ENCODE measurements around the gene IRAK2.
"Not testable (repeated sequence)": the region's sequence is repeated elsewhere in the genome, so short reads cannot be mapped to it uniquely, and the experiment has no call there.

Gene IRAK2

DNA sequence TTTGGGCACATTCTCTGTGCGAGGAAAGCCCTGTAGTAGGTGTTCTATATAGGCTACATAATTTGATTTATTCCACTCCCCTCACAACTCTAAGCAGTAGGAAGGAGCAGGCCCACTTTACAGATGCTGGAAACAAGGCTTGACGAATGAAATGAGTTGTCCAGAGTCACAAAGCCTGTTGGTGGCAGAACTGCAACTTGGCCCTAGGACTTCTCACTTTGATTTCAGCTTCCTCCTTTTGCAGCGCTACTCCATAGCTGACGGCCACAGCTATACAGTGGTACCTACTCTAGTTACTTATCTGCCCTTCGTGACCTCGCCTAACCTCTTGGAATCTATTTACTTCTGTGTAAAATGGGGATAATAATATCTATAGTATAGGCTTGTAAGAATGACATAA, 2.5 kb upstream of the IRAK2 start:
- H3K36me3 ChIP-seq (replicated peaks): no peaks in the 10 kb centered on the region
- H3K27me3 ChIP-seq (replicated peaks): no peaks in the 10 kb centered on the region
- DNase-seq: no peak
- in situ Hi-C loops (cut with HindIII; ENCODE audit: low pct_ligation_motif_present, low sequenced_read_pairs): no loop called here
- no peak overlapping the region for H3K4me3 ChIP-seq (ENCODE audit: low read depth, low read length)
- TF ChIP-seq, protein P1, sequence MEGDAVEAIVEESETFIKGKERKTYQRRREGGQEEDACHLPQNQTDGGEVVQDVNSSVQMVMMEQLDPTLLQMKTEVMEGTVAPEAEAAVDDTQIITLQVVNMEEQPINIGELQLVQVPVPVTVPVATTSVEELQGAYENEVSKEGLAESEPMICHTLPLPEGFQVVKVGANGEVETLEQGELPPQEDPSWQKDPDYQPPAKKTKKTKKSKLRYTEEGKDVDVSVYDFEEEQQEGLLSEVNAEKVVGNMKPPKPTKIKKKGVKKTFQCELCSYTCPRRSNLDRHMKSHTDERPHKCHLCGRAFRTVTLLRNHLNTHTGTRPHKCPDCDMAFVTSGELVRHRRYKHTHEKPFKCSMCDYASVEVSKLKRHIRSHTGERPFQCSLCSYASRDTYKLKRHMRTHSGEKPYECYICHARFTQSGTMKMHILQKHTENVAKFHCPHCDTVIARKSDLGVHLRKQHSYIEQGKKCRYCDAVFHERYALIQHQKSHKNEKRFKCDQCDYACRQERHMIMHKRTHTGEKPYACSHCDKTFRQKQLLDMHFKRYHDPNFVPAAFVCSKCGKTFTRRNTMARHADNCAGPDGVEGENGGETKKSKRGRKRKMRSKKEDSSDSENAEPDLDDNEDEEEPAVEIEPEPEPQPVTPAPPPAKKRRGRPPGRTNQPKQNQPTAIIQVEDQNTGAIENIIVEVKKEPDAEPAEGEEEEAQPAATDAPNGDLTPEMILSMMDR (IDR thresholded peaks at IDR 0.05; ENCODE audit: low read depth, low read length, missing control alignments): no peak
- H3K27ac ChIP-seq: no peak overlapping the region

DNA sequence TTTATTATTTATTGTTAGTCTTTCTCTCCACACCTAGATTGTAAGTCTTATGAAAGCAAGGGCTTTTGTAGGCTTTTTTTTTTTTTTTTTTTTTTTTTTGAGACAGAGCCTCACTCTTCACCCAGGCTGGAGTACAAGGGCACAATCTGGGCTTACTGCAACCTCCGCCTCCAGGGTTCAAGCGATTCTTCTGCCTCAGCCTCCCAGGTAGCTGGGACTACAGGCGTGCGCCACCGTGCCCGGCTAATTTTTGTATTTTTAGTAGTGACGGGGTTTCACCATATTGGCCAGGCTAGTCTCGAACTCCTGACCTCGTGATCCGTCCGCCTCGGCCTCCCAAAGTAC, 546 bp upstream of the IRAK2 start:
- H3K36me3 ChIP-seq (replicated peaks); H3K27ac ChIP-seq; DNase-seq; H3K27me3 ChIP-seq (replicated peaks); in situ Hi-C loops (cut with HindIII; ENCODE audit: low pct_ligation_motif_present, low sequenced_read_pairs): not testable (repeated sequence)
- H3K4me3 ChIP-seq (ENCODE audit: low read depth, low read length): peak overlapping the region; percentile 85

DNA sequence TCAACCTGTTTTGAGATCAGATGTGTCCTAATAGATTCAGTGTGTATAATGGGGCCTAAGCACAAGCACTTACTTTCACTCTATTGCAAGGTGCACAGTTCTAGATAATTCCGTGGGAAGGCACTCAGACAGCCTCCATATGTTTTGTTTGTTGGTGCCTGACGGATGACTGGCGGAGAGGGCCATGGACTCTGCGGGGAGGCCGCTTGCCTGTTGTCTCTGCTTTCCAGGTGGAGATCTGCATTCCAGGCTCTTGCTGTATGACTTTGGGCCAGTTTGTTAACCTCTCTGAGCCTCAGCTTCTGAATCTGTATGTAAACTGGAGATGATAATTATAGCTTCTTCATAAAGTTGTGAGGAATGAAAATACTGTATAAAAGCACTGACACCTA, 1.5 kb downstream of the IRAK2 start:
- Histone ChIP-seq H3K27me3 (replicated peaks) (no peaks in the 10 kb centered on the region), H3K4me3 (ENCODE audit: low read depth, low read length) (no peak overlapping the region), H3K36me3 (replicated peaks) (no peaks in the 10 kb centered on the region), H3K27ac (no peak overlapping the region)
- TF ChIP-seq, protein P1 (IDR thresholded peaks at IDR 0.05; ENCODE audit: low read depth, low read length, missing control alignments): no peak
- no peak for DNase-seq
- in situ Hi-C loops (cut with HindIII; ENCODE audit: low pct_ligation_motif_present, low sequenced_read_pairs): no loop called here

DNA sequence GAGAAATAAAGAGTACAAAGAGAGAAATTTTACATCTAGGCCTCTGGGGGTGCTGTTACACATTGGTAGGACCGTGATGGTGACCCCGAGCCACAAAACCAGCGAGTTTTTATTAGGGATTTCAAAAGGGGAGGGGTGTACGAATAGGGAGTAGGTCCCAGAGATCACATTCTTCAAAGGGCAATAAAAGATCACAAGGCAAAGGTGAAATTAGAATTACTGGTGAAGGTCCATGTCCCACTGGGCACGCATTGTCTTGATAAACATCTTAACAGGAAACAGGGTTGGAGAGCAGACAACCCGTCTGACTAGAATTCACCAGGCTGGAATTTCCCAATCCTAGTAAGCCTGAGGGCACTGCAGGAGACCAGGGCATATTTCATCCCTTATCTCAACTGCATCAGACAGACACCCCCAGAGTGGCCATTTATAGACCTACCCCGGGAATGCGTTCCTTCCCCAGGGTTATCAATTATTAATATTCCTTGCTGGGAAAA, 4.3 kb downstream of the IRAK2 start:
- TF ChIP-seq, protein P1 (IDR thresholded peaks at IDR 0.05; ENCODE audit: low read depth, low read length, missing control alignments): peak; percentile 30
- in situ Hi-C loops (cut with HindIII; ENCODE audit: low pct_ligation_motif_present, low sequenced_read_pairs): no loop called here
- H3K4me3 ChIP-seq (ENCODE audit: low read depth, low read length): no peak overlapping the region
- no peak for DNase-seq
- H3K27ac ChIP-seq: no peak overlapping the region
- no peaks in the 10 kb centered on the region for H3K27me3 ChIP-seq (replicated peaks)
- H3K36me3 ChIP-seq (replicated peaks): no peaks in the 10 kb centered on the region

DNA sequence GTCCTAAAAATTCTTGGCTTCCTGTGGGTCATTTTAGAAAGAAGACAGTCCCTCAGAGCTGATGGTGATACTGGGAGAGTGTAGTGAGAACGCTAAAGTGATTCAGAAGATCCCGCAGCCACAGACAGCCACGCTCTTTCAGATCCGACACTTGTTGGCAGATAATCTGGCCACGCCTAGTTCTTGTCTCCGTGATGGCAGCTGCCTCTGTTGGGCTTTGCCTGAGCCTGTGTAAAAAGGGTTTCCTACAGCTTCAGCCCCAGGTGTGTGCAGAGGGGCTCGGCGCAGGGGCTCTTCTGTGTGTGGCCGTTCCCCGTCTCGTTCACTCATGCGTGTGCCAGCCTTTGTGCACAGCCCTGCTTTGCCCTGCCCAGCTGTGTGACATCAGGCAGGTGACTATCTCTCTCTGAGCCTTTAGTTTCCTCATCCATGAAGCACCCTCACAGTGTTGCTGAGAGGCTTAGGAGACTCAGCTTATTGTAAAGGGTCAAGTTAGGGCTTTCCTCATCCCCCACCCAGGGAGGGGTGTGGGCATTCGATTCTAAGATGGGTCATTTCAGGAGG, 6.3 kb downstream of the IRAK2 start:
- H3K27me3 ChIP-seq (replicated peaks): no peaks in the 10 kb centered on the region
- no peak overlapping the region for H3K4me3 ChIP-seq (ENCODE audit: low read depth, low read length)
- no peaks in the 10 kb centered on the region for H3K36me3 ChIP-seq (replicated peaks)
- H3K27ac ChIP-seq: no peak overlapping the region
- TF ChIP-seq, protein P1 (IDR thresholded peaks at IDR 0.05; ENCODE audit: low read depth, low read length, missing control alignments): no peak
- DNase-seq: no peak
- in situ Hi-C loops (cut with HindIII; ENCODE audit: low pct_ligation_motif_present, low sequenced_read_pairs): no loop called here

DNA sequence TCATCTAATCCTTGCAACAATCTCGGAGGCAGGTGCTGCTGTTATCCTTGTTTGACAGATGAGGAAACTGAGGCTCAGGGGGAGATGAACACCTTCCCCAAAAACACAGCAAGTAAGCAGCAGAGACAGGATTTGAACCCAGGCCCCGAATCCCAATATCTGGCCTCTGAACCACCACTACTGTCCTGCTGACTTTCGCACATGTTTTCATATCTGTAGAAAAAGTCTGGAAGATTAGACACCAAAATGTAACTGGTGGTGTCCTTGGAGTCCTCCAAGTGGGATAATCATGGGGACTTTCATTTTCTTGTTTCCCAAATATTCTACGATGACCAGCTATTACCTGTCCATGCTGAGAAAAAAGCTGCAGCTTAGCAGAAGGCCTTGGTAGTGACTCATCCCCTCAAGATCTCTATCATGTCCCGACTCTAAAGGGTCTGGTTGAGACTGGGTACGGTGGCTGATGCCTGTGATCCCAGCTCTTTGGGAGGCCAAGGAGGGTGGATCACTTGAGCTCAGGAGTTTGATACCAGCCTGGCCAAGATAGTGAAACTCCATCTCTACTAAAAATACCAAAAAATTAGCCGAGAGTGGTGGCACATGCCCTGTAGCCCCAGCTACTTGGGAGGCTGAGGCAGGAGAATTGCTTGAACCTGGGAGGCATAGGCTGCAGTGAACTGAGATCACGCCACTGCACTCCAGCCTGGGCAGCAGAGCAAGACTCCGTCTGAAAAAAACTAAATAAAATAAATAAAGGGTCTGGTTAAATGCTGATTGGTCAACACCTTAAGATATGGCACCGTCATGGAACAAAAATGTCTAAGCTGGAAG, 8.6 kb downstream of the IRAK2 start:
- DNase-seq: peak; percentile 43
- H3K36me3 ChIP-seq (replicated peaks): no peaks in the 10 kb centered on the region
- in situ Hi-C loops (cut with HindIII; ENCODE audit: low pct_ligation_motif_present, low sequenced_read_pairs): no loop called here
- TF ChIP-seq, protein P1 (IDR thresholded peaks at IDR 0.05; ENCODE audit: low read depth, low read length, missing control alignments): no peak
- peak overlapping the region; percentile 83 for H3K27ac ChIP-seq
- no peaks in the 10 kb centered on the region for H3K27me3 ChIP-seq (replicated peaks)
- H3K4me3 ChIP-seq (ENCODE audit: low read depth, low read length): no peak overlapping the region
